Fibroblast of lung (primary cell): Measurements from ENCODE around the gene USH2A. TPM values are rescaled to one million over a fixed set of nuclear protein-coding genes. Genes with fewer than 3 reads are reported as not detected.

Experiments
- DNase-seq, 2 donors: peaks; one replicate each; pipeline versions ENCODE4 v3.0.0 to v3.0.0-alpha.2; 2010; ENCODE audit warnings: low read depth in 2 of 2
- H2AFZ ChIP-seq: 2 replicates; pipeline ENCODE4 v1.5.1; 2012; ENCODE audit warnings: low read length, control low read depth, inconsistent platforms
- H3K27ac ChIP-seq: 2 replicates; pipeline ENCODE4 v1.5.1; 2011; ENCODE audit warnings: low read length, control low read depth; ENCODE audit not compliant: insufficient read depth
- H3K27me3 ChIP-seq: 2 replicates; pipeline ENCODE4 v1.5.1; 2011; ENCODE audit warnings: mild to moderate bottlenecking, low read length; ENCODE audit not compliant: control insufficient read depth, insufficient read depth
- H3K36me3 ChIP-seq: 2 replicates; pipeline ENCODE4 v1.5.1; 2011; ENCODE audit warnings: low read length; ENCODE audit not compliant: control insufficient read depth, insufficient read depth
- H3K4me1 ChIP-seq: 2 replicates; pipeline ENCODE4 v1.5.1; 2011; ENCODE audit warnings: low read length; ENCODE audit not compliant: control insufficient read depth, insufficient read depth; ENCODE audit errors: extremely low read depth
- H3K4me2 ChIP-seq: 2 replicates; pipeline ENCODE4 v1.5.1; 2011; ENCODE audit warnings: low read length, control low read depth; ENCODE audit not compliant: insufficient read depth; ENCODE audit errors: extremely low read depth
- H3K4me3 ChIP-seq, 4 experiments: fragments of 200-600 bp in 1 of 4; sonication (generic) in 1 of 4; replicated peaks in 1 of 4; 2 replicates each; pipeline ENCODE4 v1.5.1; 2011 to 2016; ENCODE audit warnings: low read length in 4 of 4, low read depth in 3 of 4, mild to moderate bottlenecking in 3 of 4, control low read depth in 2 of 4, inconsistent platforms in 1 of 4, mixed read lengths in 1 of 4; ENCODE audit not compliant: insufficient read depth in 1 of 4; ENCODE audit errors: control extremely low read depth in 1 of 4
- H3K79me2 ChIP-seq: 2 replicates; pipeline ENCODE4 v1.5.1; 2012; ENCODE audit warnings: mild to moderate bottlenecking, low read length, inconsistent platforms; ENCODE audit not compliant: control insufficient read depth, insufficient read depth
- H3K9ac ChIP-seq: 2 replicates; pipeline ENCODE4 v1.5.1; 2011; ENCODE audit warnings: mild to moderate bottlenecking, low read length, control low read depth; ENCODE audit not compliant: insufficient read depth
- H3K9me3 ChIP-seq: 2 replicates; pipeline ENCODE4 v1.5.1; 2012; ENCODE audit warnings: low read depth, low read length; ENCODE audit not compliant: control insufficient read depth, insufficient read depth
- H4K20me1 ChIP-seq: 2 replicates; pipeline ENCODE4 v1.5.1; 2011; ENCODE audit warnings: low read length; ENCODE audit not compliant: control insufficient read depth, insufficient read depth; ENCODE audit errors: extremely low read depth
- EZH2 ChIP-seq: IDR thresholded peaks from 2 replicates; pipeline ENCODE4 v1.5.1; 2012; ENCODE audit warnings: low read length, control low read depth, mild to moderate bottlenecking; ENCODE audit errors: missing control alignments
- polyA plus RNA-seq, 2 donors: library from polyadenylated mRNA; depleted of rRNA in 1 of 2; stranded (reverse) in 1 of 2; unstranded in 1 of 2; fragments of >200 nt; gene quantifications; 2 replicates each; pipeline ENCODE4 v1.2.1, GENCODE V29; 2011 to 2012; ENCODE audit warnings: missing spikeins in 1 of 2
- total RNA-seq: library from RNA; depleted of rRNA; stranded (reverse); fragments of >200 nt; gene quantifications from 2 replicates; pipeline ENCODE4 v1.2.1, GENCODE V29; 2014
- TF ChIP-seq, protein P1 (sequence below), 2 donors: IDR thresholded peaks in 1 of 2; conservative IDR thresholded peaks in 1 of 2; 1 replicate in 1 of 2; 2 replicates in 1 of 2; pipeline ENCODE4 v1.5.1; 2011 to 2012; ENCODE audit warnings: low read length in 2 of 2, control low read depth in 1 of 2, inconsistent platforms in 1 of 2, low read depth in 1 of 2, mild to moderate bottlenecking in 1 of 2

USH2A gene
- total and polyA plus RNA-seq, 2 donors (not counting 1 experiment from before 2014, with no cell fraction given) = under 0.01 to 0.01 TPM

DNA sequence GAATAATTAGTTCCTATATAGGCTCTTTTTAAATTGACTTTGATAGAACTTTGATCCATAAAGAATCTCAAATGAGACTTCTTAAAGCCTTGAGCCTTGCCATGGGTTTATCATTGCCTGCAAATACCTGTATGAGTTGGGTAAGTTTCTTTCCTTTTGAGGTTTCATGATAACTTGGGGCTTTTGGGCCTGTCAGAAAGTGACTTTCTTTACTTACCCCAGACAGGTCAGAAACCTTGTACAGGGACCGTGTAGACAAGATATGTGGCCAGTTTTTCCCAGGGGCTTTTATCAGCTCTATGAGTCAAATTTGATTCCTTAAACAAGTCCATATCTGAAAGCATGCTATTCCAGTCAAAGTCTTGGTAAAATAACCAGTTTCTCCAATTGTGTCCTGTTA, 838.9 kb downstream of the USH2A start:
- Histone ChIP-seq H3K4me3 (no peak overlapping the region), H3K9ac (no peak overlapping the region), H3K27me3 (no peaks in the 10 kb centered on the region), H3K4me2 (no peak overlapping the region), H3K27ac (no peak overlapping the region), H2AFZ (no peak overlapping the region), H3K79me2 (no peaks in the 10 kb centered on the region), H4K20me1 (no peaks in the 10 kb centered on the region), H3K9me3 (no peaks in the 10 kb centered on the region), H3K36me3 (peaks cover 4% of the 10 kb centered on the region), H3K4me1 (peaks cover 2% of the 10 kb centered on the region)
- TF ChIP-seq, protein P1, sequence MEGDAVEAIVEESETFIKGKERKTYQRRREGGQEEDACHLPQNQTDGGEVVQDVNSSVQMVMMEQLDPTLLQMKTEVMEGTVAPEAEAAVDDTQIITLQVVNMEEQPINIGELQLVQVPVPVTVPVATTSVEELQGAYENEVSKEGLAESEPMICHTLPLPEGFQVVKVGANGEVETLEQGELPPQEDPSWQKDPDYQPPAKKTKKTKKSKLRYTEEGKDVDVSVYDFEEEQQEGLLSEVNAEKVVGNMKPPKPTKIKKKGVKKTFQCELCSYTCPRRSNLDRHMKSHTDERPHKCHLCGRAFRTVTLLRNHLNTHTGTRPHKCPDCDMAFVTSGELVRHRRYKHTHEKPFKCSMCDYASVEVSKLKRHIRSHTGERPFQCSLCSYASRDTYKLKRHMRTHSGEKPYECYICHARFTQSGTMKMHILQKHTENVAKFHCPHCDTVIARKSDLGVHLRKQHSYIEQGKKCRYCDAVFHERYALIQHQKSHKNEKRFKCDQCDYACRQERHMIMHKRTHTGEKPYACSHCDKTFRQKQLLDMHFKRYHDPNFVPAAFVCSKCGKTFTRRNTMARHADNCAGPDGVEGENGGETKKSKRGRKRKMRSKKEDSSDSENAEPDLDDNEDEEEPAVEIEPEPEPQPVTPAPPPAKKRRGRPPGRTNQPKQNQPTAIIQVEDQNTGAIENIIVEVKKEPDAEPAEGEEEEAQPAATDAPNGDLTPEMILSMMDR (conservative IDR thresholded peaks at IDR 0.05 in 1 of 2, IDR thresholded peaks at IDR 0.05 in 1 of 2; ENCODE audit: low read depth in 1 of 2, low read length in 2 of 2) = no peak
- TF ChIP-seq EZH2 = no peak
- DNase-seq = no peak

DNA sequence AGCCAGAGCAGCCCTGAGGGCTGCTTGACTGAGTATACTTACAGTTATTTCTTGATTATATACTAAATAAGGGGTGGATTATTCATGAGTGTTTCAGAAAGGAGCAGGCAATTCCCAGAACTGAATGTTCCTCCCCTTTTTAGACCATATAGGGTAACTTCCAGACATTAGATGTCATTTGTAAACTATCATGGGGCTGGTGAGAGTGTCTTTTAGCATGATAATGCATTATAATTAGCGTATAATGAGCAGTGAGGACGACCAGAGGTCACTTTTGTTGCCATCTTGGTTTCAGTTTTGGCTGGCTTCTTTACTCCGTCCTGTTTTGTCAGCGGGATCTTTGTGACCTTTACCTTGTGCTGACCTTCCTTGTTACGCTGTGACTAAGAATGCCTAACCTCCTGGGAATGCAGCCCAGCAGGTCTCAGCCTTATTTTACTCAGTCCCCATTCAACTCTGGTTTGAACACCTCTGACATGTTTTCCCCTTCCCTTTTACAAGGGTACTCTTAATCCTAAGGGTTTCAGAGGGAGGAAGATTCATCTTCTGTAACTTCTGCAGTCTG, 840.0 kb downstream of the USH2A start:
- peak in 1 of 2 donors; percentile 40 for DNase-seq
- H3K4me3 ChIP-seq = no peak overlapping the region
- H3K36me3 ChIP-seq = peaks cover 4% of the 10 kb centered on the region
- no peaks in the 10 kb centered on the region for H4K20me1 ChIP-seq
- H3K9ac ChIP-seq = no peak overlapping the region
- H3K27me3 ChIP-seq = no peaks in the 10 kb centered on the region
- H3K79me2 ChIP-seq = no peaks in the 10 kb centered on the region
- no peak overlapping the region for H2AFZ ChIP-seq
- H3K27ac ChIP-seq = no peak overlapping the region
- H3K9me3 ChIP-seq = no peaks in the 10 kb centered on the region
- peaks cover 2% of the 10 kb centered on the region for H3K4me1 ChIP-seq
- no peak for TF ChIP-seq EZH2
- TF ChIP-seq, protein P1 (conservative IDR thresholded peaks at IDR 0.05 in 1 of 2, IDR thresholded peaks at IDR 0.05 in 1 of 2; ENCODE audit: low read depth in 1 of 2, low read length in 2 of 2) = no peak
- no peak overlapping the region for H3K4me2 ChIP-seq

DNA sequence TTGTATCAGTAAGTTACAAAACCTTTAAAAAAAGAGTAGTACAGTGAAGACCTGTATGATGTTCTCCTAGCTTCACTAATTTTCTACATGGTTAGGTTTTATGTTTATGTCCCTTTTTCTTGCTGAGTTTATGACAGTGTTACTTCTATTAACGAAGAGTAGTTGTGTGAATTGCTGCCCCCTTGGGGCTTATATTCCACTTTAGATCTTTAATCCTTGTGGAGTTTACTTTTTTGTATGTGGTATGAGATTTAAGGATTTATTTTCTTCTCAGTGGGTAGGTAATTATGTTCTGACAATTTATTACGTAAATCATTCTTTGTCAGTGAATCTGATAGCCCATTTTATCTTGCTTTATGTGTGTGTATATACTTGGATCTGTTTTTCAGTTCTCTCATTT, 841.4 kb downstream of the USH2A start:
- Histone ChIP-seq H4K20me1 (no peaks in the 10 kb centered on the region), H3K27ac (no peak overlapping the region), H3K9ac (no peak overlapping the region), H3K27me3 (no peaks in the 10 kb centered on the region), H3K4me2 (no peak overlapping the region), H3K9me3 (no peaks in the 10 kb centered on the region), H3K36me3 (peaks cover 4% of the 10 kb centered on the region), H3K4me3 (no peak overlapping the region), H3K4me1 (peaks cover 2% of the 10 kb centered on the region), H3K79me2 (no peaks in the 10 kb centered on the region), H2AFZ (no peak overlapping the region)
- TF ChIP-seq EZH2 = no peak
- TF ChIP-seq, protein P1 (conservative IDR thresholded peaks at IDR 0.05 in 1 of 2, IDR thresholded peaks at IDR 0.05 in 1 of 2; ENCODE audit: low read depth in 1 of 2, low read length in 2 of 2) = no peak
- DNase-seq = no peak
